Right ventricle myocardium inferior (tissue), 1 donor: ENCODE results near the gene SMIM8. TPM values are rescaled to one million over a fixed set of nuclear protein-coding genes. Genes with fewer than 3 reads are reported as not detected.
A peak's percentile ranks its signal among the peaks of the same experiment; 100 is the strongest.
"Not testable (repeated sequence)": the region's sequence is repeated elsewhere in the genome, so short reads cannot be mapped to it uniquely, and the experiment has no call there.

Source experiments
- ATAC-seq: fragments of 200-7000 bp; cut with Tn5 transposase; one replicate; pipeline ENCODE4 v1.9.1; 2020; ENCODE audit warnings: mild to moderate bottlenecking, moderate library complexity
- DNase-seq: peaks from one replicate; pipeline ENCODE4 v3.0.0; 2021; ENCODE audit errors: missing footprints
- intact Hi-C: fragments of 100-400 bp; cut with DNase I; formaldehyde crosslinking; loops from one replicate; pipeline ENCODE4 v1.11.0; 2022
- long read RNA-seq: library from polyadenylated mRNA; unstranded; transcript quantifications from one replicate; pipeline ENCODE4 v2.0.0, GENCODE V29; 2021
- total RNA-seq: library from RNA; stranded (reverse); fragmentation: NEBNext Ultra II Directional; extraction: Animal tissue kit (Norgen Biotek cat#: 25700); gene quantifications from one replicate; pipeline ENCODE4 v1.2.1, GENCODE V29; 2021
- donor health status: DM: no; HTN: yes; CAD: no; lungs with severe emphysema.

SMIM8 gene, protein sequence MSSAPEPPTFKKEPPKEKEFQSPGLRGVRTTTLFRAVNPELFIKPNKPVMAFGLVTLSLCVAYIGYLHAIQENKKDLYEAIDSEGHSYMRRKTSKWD
- total RNA-seq = 10.9 TPM
- long read RNA-seq, transcript SMIM8-201 (3 exons, 2,405 nt) = major isoform, 9 of 10 reads
- long read RNA-seq, partial matches to known transcripts = 0 of 10 reads
- long read RNA-seq, other reads (novel, unspliced or antisense) = 1 of 10 reads

DNA sequence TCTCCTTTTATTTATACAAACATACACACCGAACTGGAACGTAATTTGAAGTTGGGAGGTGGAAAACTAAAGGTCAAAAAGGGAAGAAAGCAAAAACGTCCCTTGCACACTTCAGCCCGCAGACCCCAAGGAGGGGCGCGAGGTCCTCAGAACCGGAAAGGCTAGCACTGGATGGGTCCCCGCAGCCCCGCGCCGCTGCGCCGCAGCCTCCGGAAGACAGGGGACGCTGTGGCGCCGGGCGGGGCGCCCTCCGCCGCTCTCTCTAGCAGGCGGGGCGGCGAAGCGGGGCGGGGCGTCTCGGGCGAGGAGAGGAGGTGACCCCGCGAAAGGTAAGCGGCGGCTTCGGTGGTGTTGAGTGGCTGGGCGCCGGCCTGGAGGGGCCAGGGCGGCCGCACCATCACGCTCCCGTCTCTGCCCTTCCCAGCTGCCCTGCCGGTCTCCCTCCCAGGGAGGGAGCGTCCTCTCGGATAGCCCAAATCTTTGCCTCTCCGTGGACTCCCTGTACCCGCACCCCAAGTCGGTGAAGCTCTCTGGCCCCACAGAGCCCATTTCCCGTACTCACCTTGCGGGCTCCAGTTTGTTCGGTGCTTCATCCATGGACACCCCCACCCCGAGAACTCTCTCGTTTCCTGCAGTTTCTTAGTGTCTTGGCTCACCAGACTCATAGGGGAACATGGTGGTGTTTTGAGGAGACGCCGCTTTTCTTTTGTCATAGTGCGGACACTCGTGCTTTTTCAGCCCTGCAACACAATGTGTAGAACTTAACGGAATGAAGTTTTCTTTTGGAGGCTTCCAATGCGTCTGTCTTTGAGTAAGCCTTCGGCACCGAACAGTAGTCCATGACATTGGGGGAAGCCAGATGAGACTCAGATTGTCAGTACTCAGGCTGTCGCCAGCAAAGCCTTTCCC lies at the start of gene SMIM8:
TSS of gene SMIM8 (plus strand) at position 285 of the 909 bp plus-strand sequence. CDS start 14,444 bp downstream, outside the sequence.
- peak; percentile 100 for ATAC-seq

GRCh38 chr6:87274660-87275274 lies 47.6 kb upstream of the SMIM8 start:
- ATAC-seq = peak; percentile 60

More for the DNA sequence above, at the start of gene SMIM8:
- intact Hi-C loops = loop anchor here (5.0 kb wide), 1 partner anchor 150 kb away; the partner anchor contains the start of gene SLC35A1
- DNase-seq = peak; percentile 95

GRCh38 chr6:87276624-87277023 lies 45.8 kb upstream of the SMIM8 start:
- intact Hi-C loops = no loop called here
- ATAC-seq (no peak), DNase-seq (no peak)

More at GRCh38 chr6:87274660-87275274, 47.6 kb upstream of the SMIM8 start:
- intact Hi-C loops = no loop called here
- DNase-seq = no peak

- DNase-seq = no peak
- intact Hi-C loops = no loop called here
- no peak for ATAC-seq
Observed at GRCh38 chr6:87277123-87277522, 45.3 kb upstream of the SMIM8 start.

DNA sequence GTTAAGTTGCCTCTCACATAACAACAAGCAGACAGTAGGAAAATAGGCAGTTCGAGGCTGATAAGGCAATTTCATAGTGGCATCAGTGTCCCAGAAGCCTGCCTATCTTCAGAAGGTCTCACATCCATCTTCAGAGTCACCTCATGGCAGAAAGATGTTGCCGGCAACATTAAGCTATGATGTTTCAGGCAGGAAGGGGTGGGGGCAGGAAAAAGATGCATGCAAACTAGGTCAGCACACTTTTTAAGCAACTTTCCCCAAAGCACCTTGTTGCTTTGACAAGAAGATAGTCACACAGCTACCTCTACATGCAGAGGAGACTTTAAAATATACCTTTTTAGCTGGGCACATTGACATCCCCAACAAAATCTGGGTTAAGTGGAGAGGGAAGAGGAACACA lies 43.2 kb upstream of the SMIM8 start:
- intact Hi-C loops = no loop called here
- no peak for DNase-seq
- ATAC-seq = no peak

DNA sequence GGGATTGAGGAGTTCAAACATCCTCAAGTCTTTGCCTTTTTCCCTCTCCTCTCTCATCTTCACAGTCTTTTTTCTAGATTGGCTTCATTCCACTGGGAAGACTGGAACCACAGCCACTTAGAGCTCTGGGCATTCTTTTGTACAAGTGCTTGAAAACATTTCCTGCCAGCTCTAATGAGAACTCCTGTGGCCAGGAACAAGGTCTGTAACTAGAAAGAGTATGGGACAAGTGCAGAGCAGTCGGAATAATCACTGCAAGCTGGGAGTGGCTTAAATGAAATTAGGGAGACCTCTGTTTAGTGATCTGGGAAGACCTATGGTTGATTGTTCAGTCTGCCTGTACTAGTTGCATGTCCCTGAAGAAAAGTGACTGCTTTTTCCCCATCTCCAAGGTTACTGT lies 41.0 kb upstream of the SMIM8 start:
- ATAC-seq (no peak), DNase-seq (no peak)
- intact Hi-C loops = no loop called here

DNA sequence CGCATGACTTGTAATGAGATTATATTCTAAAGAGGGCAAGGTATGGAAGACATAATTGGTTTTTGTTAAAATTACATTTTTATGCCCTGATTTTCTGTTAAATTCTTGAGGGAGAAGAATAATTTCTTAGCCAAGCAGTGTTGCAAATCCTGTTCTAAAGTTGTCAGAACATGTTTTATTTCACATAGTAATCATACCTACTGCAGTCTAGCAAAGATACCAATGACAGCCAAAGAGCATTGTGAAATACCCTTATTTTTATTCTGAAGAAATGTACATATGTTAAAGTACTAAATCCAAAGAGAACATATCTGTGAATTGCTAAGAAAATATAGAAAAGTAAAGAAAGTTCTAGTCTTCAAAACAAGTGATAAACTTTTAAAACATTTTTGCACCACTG lies 39.6 kb upstream of the SMIM8 start:
- ATAC-seq = no peak
- no peak for DNase-seq
- intact Hi-C loops = no loop called here

- DNase-seq (no peak), ATAC-seq (no peak)
- intact Hi-C loops = no loop called here
Observed at GRCh38 chr6:87283461-87283860, 38.9 kb upstream of the SMIM8 start.

- ATAC-seq (no peak), DNase-seq (no peak)
- intact Hi-C loops = no loop called here
Observed at GRCh38 chr6:87287251-87287650, 35.1 kb upstream of the SMIM8 start.

- intact Hi-C loops = no loop called here
- DNase-seq (no peak), ATAC-seq (no peak)
Observed at GRCh38 chr6:87289571-87289970, 32.8 kb upstream of the SMIM8 start.

DNA sequence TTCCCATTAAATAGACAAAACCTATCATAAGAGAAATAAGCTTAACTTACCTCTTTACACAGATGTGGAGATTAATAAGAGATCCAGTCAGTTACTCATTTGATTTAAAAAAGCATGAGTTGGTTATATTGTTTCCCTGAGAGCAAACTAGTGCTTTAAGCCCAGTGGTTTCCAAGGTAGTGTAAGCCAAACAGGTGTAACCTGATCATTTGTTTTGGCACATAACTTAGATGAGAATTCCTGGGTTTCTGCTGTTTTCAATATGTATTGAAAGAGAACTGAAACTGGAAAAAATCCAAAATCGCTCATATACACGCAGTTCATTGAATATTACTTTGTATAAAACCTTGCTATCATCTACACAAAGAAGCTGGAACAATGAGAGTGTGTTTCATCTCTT lies 30.5 kb upstream of the SMIM8 start:
- intact Hi-C loops = no loop called here
- ATAC-seq = no peak

DNA sequence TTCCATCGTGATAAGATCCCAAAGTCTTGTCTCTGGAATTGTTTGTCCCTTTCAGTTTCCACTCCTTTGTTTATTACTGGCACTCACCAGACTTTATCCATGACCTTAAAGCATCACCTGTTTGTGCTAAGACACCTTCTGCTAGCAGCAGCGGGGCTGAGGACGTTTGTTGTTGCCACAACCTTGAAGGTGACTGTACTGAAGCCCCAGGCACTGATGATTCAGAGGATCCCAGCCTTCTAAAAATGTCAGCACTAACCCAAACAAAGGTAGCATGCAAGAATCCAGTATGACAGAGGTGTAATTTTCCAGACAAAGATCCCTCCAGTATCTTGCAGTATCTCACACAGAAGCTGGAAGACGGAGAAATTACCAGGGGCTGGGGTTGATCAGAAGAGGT lies 28.9 kb upstream of the SMIM8 start:
- ATAC-seq (no peak), DNase-seq (no peak)
- intact Hi-C loops = no loop called here

More for the DNA sequence above, 30.5 kb upstream of the SMIM8 start:
- no peak for DNase-seq

GRCh38 chr6:87297119-87297518 lies 25.3 kb upstream of the SMIM8 start:
- DNase-seq = no peak
- ATAC-seq = no peak
- intact Hi-C loops = no loop called here

GRCh38 chr6:87301277-87301676 lies 21.1 kb upstream of the SMIM8 start:
- intact Hi-C loops, DNase-seq, ATAC-seq: not testable (repeated sequence)

DNA sequence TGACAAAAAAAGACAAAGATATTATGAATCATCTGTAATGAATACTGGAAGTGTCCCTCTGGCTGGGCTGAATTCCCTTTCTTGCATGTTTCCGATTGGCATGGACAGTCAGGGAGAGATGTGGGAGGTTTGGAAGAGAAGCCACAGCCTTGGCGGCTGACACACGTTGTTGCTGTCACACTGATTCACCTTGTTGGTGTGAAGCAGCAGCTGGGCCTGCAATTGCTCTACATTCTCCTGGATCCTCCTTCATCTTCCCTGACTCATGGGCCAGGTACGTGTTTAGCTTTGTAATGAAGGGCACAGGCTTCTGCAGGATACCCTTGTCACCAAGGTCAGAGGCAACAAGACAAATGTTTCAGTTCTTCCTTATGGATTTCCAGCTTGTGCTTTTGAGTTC lies 13.4 kb upstream of the SMIM8 start:
- intact Hi-C loops = no loop called here
- no peak for DNase-seq

GRCh38 chr6:87312860-87313259 lies 9.5 kb upstream of the SMIM8 start:
- ATAC-seq (no peak), DNase-seq (no peak)
- intact Hi-C loops = no loop called here

More for the DNA sequence above, 13.4 kb upstream of the SMIM8 start:
- no peak for ATAC-seq

DNA sequence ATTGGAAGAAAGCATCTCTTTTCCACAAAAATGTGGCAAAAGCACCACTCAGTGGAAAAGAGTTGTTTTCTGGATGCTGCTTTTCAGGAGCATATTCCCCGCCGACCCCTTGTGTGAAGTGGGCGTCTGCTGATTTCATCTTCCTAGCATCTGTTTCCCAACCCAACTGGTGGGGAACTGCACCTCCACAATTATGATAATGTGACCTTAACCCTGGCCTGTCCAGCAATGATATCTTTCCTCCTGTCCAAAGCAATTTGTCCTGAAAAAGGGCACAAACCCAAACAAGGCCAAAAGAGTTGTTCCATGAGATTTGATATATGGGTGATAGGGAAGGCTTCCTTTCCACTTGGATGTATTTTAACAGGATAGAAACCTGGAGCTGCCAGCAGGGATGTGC lies 7.3 kb upstream of the SMIM8 start:
- DNase-seq (no peak), ATAC-seq (no peak)
- intact Hi-C loops = no loop called here

- DNase-seq (no peak), ATAC-seq (no peak)
- intact Hi-C loops = no loop called here
Observed at GRCh38 chr6:87319271-87319987, 3.0 kb upstream of the SMIM8 start.

- intact Hi-C loops = loop anchor here (5.0 kb wide), 1 partner anchor 148 kb away; the partner anchor contains the start of gene SLC35A1
- not testable (repeated sequence) for DNase-seq, ATAC-seq
Observed at GRCh38 chr6:87323880-87324279, 1.5 kb downstream of the SMIM8 start.
